ENCODE data around the gene CORO1C.

CORO1C gene

DNA sequence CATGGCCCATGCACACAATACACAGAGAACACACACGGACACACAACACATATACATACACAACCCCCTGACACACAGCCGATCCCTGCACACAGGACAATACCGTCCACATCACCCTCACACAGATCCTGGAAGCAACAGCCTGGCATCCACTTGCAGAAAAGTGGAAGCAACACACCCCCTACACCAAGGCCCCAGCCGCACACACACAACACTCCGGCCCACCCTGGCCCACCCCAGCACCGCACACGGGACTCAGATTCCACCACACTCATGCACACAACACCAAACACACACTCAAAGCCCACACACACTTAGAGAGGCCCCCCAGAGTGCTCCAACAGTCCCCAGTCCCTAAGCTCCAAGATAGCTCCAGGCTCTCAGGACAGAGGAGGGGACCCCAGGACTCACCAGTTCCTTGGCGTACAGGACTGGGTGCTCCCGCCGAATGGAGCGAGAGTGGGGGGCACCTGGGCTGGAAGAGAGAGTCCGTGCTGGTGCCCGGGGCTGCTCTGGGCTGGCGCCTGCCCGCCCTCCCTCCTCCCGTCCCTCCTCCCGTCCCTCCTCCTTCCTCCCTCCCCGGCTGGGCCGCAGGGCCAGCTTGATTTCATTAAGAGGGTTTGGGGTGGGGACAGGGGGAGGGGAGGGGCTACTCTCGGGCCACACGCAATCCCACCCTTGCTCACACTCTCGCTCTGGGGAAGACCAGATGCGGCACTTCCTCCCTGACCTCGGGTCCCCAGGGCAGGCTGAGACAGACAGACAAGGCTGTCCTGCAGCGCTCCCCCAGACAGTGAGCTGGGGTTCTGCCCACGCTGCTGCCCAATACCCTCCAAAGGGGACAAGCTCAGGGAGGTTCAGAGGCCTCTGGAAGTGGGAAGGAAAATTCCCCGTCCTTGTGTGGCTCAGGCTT lies 133.5 kb downstream of the CORO1C start, which contains the start of gene TMEM119:
Gene TMEM119 (minus strand): TSS at position 526 of the 913 bp plus-strand sequence. CDS start 5,701 bp downstream, outside the sequence.
- no peak for DNase-seq

DNA sequence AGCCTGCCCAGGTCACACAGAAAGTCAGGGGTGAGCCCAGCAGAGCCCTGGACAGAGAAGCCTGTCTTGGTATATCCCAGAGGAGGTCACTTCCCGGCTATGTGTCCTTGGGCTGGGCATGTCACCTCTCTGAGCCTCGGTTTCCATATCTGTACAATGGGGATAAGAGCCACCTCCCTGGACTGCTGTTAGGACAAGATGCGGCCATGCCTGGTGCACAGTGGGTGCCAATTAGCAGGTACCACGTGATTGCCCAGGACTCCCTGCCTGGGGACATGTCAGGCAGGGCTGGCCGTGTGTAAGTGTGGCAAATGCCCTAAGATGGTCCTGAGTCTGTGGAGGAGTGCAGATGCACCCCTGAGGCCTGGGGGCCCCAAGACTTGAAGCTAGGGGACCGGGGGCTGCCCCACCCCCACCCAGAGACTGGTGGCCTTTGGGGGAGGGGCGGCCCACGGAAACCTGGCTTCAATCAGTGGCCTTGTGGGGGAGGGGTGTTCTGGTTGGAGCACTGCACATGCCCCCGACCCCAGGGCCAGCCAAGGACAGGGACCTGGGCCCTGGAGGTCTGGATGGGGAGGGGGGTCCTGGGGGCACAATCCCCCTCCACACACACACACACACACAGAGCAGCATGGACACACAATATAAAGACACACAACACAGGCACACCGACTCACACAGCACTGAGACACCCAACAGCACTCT lies 134.3 kb downstream of the CORO1C start:
- no peak for DNase-seq

DNA sequence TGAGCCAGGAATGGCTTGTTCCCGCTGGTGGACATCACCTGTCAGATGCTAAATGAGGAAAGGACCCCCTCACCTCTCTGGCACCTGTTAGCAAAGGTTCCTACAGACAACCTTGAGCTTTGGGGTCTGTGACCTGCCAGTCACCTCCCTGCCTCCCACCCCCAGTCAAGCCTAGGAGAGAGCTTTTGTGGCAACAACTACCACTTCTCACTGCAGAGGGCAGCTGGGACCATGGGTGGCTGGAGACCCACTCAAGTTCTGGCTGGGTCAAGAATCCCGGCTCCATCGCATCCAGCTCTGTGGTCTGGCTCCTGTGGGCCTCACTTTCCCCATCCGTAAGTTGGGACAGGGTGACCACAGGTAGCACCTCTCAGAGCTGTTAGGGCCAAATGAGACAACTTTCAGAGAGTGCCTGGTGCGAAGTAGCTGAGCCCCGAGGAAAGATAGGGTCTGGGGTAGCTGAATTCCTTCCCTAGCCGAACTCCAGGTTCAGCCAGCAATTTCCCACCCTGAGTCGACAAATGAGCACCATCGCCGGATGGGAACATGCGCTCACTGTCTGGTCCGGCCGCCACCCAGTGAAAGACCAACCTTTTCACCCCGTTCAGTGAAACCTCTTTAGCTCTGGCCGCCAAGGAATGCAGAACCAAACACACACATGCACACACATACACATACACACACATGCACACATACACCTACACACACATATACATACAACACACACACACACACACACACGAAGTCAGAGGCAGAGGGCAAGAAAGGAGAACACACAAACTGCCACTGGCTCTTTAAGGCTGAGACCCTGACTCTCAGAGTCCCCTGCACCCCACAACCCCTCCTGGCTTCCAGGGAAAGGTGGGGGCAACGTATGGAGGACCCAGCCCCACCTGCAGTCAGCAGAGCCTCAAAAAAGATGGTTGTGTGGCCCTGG lies 135.3 kb downstream of the CORO1C start:
- no peak for DNase-seq
